Peyer's patch (tissue), 4 donors: ENCODE measurements around the gene TEKT1. TPM values are rescaled to one million over a fixed set of nuclear protein-coding genes. Genes with fewer than 3 reads are reported as not detected.

ENCODE experiments used
- DNase-seq, 3 donors: peaks; one replicate each; pipeline ENCODE4 v3.0.0-alpha.2; 2017 to 2019
- H3K27ac ChIP-seq, 4 donors: fragments of 200-600 bp; sonication (generic); one replicate each; pipeline ENCODE4 v1.5.1; 2016 to 2019
- H3K27me3 ChIP-seq, 2 donors: fragments of 200-600 bp; sonication (generic); one replicate each; pipeline ENCODE4 v1.5.1; 2019
- H3K36me3 ChIP-seq, 3 donors: fragments of 200-600 bp; sonication (generic); one replicate each; pipeline ENCODE4 v1.5.1; 2016 to 2019
- H3K4me1 ChIP-seq, 4 donors: fragments of 200-600 bp; sonication (generic); one replicate each; pipeline ENCODE4 v1.5.1; 2016 to 2019
- H3K4me3 ChIP-seq, 4 donors: fragments of 200-600 bp; sonication (generic); 1 replicate in 3 of 4; 2 replicates in 1 of 4; pipeline ENCODE4 v1.5.1; 2016 to 2019; ENCODE audit warnings: mild to moderate bottlenecking in 1 of 4
- H3K9me3 ChIP-seq, 4 donors: fragments of 200-600 bp; sonication (generic); one replicate each; pipeline ENCODE4 v1.5.1; 2016 to 2019; ENCODE audit warnings: mild to moderate bottlenecking in 1 of 4
- POLR2A ChIP-seq, 2 donors: fragments of 450-650 bp; IDR thresholded peaks; one replicate each; pipeline ENCODE4 v1.5.1; 2017; ENCODE audit warnings: antibody characterized with exemption in 2 of 2, mild to moderate bottlenecking in 2 of 2, moderate library complexity in 2 of 2
- total RNA-seq, 4 donors: library from RNA; depleted of rRNA; stranded (reverse); fragments of >200 nt; gene quantifications; one replicate each; pipeline ENCODE4 v1.1.0, GENCODE V29; 2016
- TF ChIP-seq, protein P1 (sequence below), 6 experiments: fragments of 450-650 bp in 4 of 6; fragments of 200-600 bp in 2 of 6; sonication (generic) in 1 of 6; IDR thresholded peaks; one replicate each; pipeline ENCODE4 v1.5.1; 2017 to 2019; ENCODE audit warnings: antibody characterized with exemption in 6 of 6, mild to moderate bottlenecking in 3 of 6, moderate library complexity in 1 of 6

TEKT1 gene
- total RNA-seq, 4 donors from 2014 or later = not detected

DNA sequence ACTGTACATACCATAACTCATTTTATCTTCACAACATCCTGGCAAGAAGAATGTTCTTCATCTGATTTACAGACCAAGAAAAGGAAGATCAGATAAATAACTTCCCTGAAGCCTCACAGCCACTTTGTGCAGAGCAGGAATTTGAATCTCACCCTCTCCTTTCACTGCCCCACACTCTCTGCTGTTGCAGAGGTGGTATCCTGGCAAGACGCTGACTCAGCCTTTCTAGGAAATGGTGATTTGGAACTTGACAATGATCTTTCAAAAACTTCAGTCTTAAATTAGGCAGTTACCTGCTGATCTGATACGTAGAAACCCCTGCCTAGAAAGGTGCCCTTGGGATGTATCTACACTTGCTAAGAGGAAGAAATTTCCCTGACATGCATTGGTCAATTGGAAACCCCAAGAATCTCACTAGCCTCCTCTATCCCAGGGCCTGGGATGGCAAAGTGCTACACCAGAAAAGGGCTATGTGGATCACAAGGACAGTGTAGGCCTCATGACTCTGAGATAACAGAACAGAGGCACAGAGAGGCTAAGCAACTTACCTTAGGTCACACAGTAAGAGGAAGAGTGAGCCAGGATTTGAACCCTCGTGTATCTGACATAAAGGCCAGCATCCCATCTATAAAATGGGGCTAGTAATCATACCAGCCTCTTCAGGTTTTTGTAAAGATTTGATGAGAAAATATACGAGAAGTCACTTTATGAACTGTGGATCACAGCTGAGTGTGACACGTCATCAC, 37.6 kb downstream of the TEKT1 start:
- Histone ChIP-seq H3K4me3 (no peak overlapping the region), H3K9me3 (no peaks in the 10 kb centered on the region), H3K27ac (no peak overlapping the region), H3K36me3 (no peaks in the 10 kb centered on the region), H3K27me3 (peaks cover 0 to 4% of the 10 kb centered on the region in 2 donors), H3K4me1 (no peaks in the 10 kb centered on the region)
- no peak for TF ChIP-seq POLR2A (IDR thresholded peaks at IDR 0.05)
- TF ChIP-seq, protein P1, sequence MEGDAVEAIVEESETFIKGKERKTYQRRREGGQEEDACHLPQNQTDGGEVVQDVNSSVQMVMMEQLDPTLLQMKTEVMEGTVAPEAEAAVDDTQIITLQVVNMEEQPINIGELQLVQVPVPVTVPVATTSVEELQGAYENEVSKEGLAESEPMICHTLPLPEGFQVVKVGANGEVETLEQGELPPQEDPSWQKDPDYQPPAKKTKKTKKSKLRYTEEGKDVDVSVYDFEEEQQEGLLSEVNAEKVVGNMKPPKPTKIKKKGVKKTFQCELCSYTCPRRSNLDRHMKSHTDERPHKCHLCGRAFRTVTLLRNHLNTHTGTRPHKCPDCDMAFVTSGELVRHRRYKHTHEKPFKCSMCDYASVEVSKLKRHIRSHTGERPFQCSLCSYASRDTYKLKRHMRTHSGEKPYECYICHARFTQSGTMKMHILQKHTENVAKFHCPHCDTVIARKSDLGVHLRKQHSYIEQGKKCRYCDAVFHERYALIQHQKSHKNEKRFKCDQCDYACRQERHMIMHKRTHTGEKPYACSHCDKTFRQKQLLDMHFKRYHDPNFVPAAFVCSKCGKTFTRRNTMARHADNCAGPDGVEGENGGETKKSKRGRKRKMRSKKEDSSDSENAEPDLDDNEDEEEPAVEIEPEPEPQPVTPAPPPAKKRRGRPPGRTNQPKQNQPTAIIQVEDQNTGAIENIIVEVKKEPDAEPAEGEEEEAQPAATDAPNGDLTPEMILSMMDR (IDR thresholded peaks at IDR 0.05) = no peak
- DNase-seq = no peak

DNA sequence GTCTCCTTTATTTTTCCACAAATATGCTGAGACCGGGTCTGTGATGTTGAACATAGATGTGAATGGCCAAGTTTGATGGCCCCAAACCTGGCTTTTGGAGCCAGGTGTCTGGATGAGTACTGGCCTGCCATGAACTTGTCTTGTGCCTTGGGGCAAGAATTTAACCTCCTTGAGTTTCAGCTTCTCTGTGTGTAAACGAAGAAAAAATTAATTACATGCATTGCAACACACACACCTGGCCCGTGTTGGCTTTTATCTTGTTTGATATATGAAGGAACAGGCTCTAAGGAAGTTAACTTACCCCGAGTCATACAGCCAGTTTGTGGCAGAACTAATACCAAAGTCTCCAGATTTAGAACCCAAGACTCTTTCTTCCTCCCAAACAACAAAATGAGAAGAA, 42.4 kb downstream of the TEKT1 start:
- Histone ChIP-seq H3K4me3 (no peak overlapping the region), H3K27me3 (peaks cover 0 to 4% of the 10 kb centered on the region in 2 donors), H3K36me3 (no peaks in the 10 kb centered on the region), H3K9me3 (no peaks in the 10 kb centered on the region), H3K4me1 (no peaks in the 10 kb centered on the region), H3K27ac (no peak overlapping the region)
- no peak for TF ChIP-seq POLR2A (IDR thresholded peaks at IDR 0.05)
- TF ChIP-seq, protein P1 (IDR thresholded peaks at IDR 0.05) = no peak
- DNase-seq = no peak

DNA sequence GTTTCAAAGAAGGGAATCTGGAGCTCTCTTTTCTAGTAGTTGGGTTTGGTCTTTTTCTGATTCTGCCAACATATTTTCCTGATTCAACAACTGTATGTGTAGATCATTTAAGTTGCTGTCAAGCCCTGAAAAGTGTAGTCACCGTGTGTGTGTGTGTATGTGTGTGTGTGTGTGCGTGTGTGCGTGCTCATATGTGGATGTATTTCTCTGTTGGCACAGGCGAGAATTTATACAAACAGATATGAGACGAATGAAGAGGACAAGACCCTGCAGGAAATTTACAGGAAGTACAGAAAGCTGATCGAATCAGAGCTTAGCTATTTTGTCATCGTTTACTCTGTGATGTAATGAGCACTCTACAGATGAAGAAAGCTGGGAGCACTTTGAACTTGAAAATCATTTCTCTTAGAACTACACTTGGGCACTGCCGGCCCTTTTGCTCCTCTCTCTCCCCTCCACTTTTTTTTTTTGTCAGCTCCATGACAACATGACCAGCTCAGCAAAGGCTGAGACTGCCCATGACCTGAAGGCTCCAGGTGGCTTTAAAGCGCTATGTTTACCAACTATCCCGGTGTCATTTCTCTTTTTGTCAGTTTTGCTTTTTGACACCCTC, 44.3 kb downstream of the TEKT1 start:
- DNase-seq = no peak
- H3K9me3 ChIP-seq = no peaks in the 10 kb centered on the region
- H3K27me3 ChIP-seq = peaks cover 0 to 4% of the 10 kb centered on the region in 2 donors
- H3K4me3 ChIP-seq = no peak overlapping the region
- H3K36me3 ChIP-seq = no peaks in the 10 kb centered on the region
- H3K4me1 ChIP-seq = no peaks in the 10 kb centered on the region
- TF ChIP-seq, protein P1 (IDR thresholded peaks at IDR 0.05) = no peak
- no peak for TF ChIP-seq POLR2A (IDR thresholded peaks at IDR 0.05)
- H3K27ac ChIP-seq = no peak overlapping the region

DNA sequence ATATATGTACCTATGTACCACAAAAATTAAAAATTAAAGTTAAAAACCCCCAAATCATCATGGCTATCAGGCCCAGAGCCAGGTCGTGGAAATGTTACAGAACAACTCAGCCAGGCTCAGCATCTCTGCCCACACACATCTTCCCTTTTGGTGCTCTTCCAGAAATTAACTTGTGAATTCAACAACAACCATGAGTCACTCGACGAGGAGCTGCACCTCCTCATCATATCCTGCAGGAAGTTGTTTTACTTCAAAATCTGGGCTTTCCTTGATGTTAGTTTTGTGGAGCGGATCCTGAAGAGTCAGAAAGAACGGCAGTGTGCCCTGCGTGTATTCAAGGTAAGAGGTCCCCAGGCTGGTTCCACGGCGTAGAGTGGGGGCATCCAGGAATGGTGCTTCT, 44.9 kb downstream of the TEKT1 start:
- H3K36me3 ChIP-seq = no peaks in the 10 kb centered on the region
- no peak for DNase-seq
- no peak overlapping the region for H3K4me3 ChIP-seq
- H3K27me3 ChIP-seq = peaks cover 0 to 4% of the 10 kb centered on the region in 2 donors
- TF ChIP-seq, protein P1 (IDR thresholded peaks at IDR 0.05) = no peak
- no peak for TF ChIP-seq POLR2A (IDR thresholded peaks at IDR 0.05)
- no peaks in the 10 kb centered on the region for H3K9me3 ChIP-seq
- H3K4me1 ChIP-seq = no peaks in the 10 kb centered on the region
- no peak overlapping the region for H3K27ac ChIP-seq

DNA sequence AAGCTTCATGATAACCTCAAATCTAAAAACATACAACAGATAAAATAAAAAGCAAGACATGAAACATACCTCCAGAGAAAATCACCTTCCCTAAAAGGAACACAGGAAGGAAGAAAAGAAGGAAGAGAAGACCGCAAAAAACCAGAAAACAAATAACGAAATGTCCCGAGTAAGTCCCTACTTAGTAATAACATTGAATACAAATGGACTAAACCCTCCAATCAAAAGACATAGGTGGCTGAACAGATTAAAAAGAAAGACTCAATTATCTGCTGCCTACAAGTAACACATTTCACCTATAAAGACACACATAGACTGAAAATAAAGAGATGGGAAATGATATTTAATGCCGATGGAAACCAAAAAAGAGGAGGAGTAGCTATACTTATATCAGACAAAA, 49.3 kb downstream of the TEKT1 start:
- Histone ChIP-seq H3K4me3 (no peak overlapping the region), H3K27ac (no peak overlapping the region), H3K4me1 (no peaks in the 10 kb centered on the region), H3K9me3 (no peaks in the 10 kb centered on the region), H3K36me3 (no peaks in the 10 kb centered on the region), H3K27me3 (no peaks in the 10 kb centered on the region)
- TF ChIP-seq POLR2A (IDR thresholded peaks at IDR 0.05) = no peak
- TF ChIP-seq, protein P1 (IDR thresholded peaks at IDR 0.05) = no peak
- no peak for DNase-seq
